GM21423 (cell line): Measurements from ENCODE around the gene CWC15.
"Not testable (repeated sequence)": the region's sequence is repeated elsewhere in the genome, so short reads cannot be mapped to it uniquely, and the experiment has no call there.

Experiments used
- ATAC-seq: cut with Tn5 transposase; IDR thresholded peaks from one replicate; pipeline ENCODE4 v1.9.1; 2021; ENCODE audit warnings: mild to moderate bottlenecking, moderate library complexity; ENCODE audit not compliant: unreplicated experiment

Gene CWC15

GRCh38 chr11:94956963-94957362 is 16.4 kb downstream of the CWC15 start:
- ATAC-seq, result no peak

GRCh38 chr11:94954753-94955152 is 18.6 kb downstream of the CWC15 start:
- no peak for ATAC-seq

- no peak for ATAC-seq
Observed at GRCh38 chr11:94948070-94948617, 25.2 kb downstream of the CWC15 start.

GRCh38 chr11:94946812-94947211 is 26.5 kb downstream of the CWC15 start:
- no peak for ATAC-seq

GRCh38 chr11:94941131-94941530 is 32.2 kb downstream of the CWC15 start:
- ATAC-seq, result no peak

GRCh38 chr11:94939346-94939745 is 34.0 kb downstream of the CWC15 start:
- ATAC-seq, result no peak

- ATAC-seq, result no peak
Observed at GRCh38 chr11:94938095-94939055, 35.0 kb downstream of the CWC15 start.

- ATAC-seq, result no peak
Observed at GRCh38 chr11:94934846-94935245, 38.5 kb downstream of the CWC15 start.

GRCh38 chr11:94934362-94934761 is 39.0 kb downstream of the CWC15 start:
- no peak for ATAC-seq

- ATAC-seq, result no peak
Observed at GRCh38 chr11:94933223-94934130, 39.9 kb downstream of the CWC15 start.

- no peak for ATAC-seq
Observed at GRCh38 chr11:94932503-94932902, 40.9 kb downstream of the CWC15 start.

GRCh38 chr11:94932072-94932471 is 41.3 kb downstream of the CWC15 start:
- ATAC-seq, result not testable (repeated sequence)

GRCh38 chr11:94928117-94928990 is 45.0 kb downstream of the CWC15 start:
- ATAC-seq, result no peak

- ATAC-seq, result no peak
Observed at GRCh38 chr11:94926698-94927237, 46.6 kb downstream of the CWC15 start.

GRCh38 chr11:94926271-94926625 is 47.1 kb downstream of the CWC15 start:
- ATAC-seq, result no peak

- ATAC-seq, result peak; percentile 80
Observed at GRCh38 chr11:94925422-94926270, 47.7 kb downstream of the CWC15 start.

GRCh38 chr11:94924612-94925011 is 48.7 kb downstream of the CWC15 start:
- ATAC-seq, result no peak

- no peak for ATAC-seq
Observed at GRCh38 chr11:94924171-94924572, 49.2 kb downstream of the CWC15 start.

- no peak for ATAC-seq
Observed at GRCh38 chr11:94923004-94923334, 50.4 kb downstream of the CWC15 start.
